Measurements from ENCODE around the gene KAZN. TPM values are rescaled to one million over a fixed set of nuclear protein-coding genes. Genes with fewer than 3 reads are reported as not detected.

KAZN gene
- total RNA-seq, 1 donor from 2014 or later, result 1.1 TPM

DNA sequence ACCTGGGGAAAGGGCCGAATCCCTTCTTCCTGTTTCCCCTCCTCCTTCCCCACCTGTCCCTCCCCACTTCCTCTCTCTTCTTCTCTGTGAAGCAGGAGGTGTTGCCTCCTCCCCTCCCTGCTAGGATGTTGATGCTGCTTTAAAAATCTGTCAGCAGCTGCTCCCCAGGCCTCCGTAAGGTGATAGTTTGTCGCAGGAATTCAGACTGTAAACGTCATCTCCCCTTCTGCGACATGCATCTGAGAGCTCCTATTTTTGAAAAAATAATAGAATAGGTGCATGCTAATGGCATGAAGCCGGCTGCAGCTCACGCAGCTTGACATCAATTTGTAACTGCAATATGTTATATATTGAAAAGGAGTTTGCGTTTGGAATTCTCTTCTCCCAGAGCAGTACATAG, 70.1 kb downstream of the KAZN start:
- intact Hi-C loops (cut with micrococcal nuclease), result no loop called here
- DNase-seq, result no peak
- Mint-ChIP-seq H3K36me3 (ENCODE audit: low read depth) (no peaks in the 10 kb centered on the region), H3K27ac (no peak overlapping the region), H3K4me1 (no peaks in the 10 kb centered on the region), H3K9me3 (no peaks in the 10 kb centered on the region), H3K27me3 (no peaks in the 10 kb centered on the region), H3K4me3 (no peak overlapping the region)

DNA sequence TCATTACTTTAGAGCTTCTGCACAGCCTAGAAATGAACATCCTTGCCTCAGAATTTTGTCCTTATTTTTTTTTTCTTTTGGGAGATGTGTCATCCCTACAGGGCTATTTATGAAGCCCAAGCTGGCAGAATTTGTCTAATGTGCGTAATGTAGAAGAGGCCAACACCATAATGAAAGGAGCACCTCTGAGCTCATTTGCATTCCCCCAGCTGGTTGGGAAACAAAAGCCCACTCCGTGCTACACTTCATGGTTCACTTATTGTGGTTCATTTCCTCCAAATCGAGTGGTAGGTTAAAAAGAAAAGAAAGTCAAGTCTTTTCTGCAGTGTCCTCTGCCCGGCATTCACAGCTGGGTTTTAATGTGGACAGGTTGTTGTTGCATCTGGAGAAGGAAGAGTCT, 73.5 kb downstream of the KAZN start:
- H3K27me3 Mint-ChIP-seq, result no peaks in the 10 kb centered on the region
- H3K27ac Mint-ChIP-seq, result no peak overlapping the region
- H3K36me3 Mint-ChIP-seq (ENCODE audit: low read depth), result no peaks in the 10 kb centered on the region
- DNase-seq, result no peak
- intact Hi-C loops (cut with micrococcal nuclease), result no loop called here
- no peaks in the 10 kb centered on the region for H3K4me1 Mint-ChIP-seq
- no peak overlapping the region for H3K4me3 Mint-ChIP-seq
- no peaks in the 10 kb centered on the region for H3K9me3 Mint-ChIP-seq

DNA sequence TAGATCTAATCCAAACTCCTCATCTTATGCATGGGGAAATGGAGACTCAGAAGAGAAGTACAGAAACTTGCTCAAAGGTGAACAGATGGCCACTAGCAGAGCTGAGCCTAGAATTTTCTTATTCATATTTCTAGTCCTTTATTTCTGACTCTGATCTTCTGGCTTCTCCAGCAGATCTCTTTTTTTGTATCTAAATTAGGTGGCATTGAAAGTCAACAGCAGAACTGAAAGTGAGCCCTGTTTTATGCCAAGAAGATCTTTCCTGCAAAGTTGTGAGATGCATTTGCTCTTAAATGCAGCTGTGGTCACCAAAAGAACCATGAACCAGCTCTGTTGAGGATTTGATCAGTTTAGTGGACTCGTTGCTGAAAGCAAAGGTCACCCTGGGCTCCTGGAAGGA, 75.5 kb downstream of the KAZN start:
- no peak for DNase-seq
- no peaks in the 10 kb centered on the region for H3K27me3 Mint-ChIP-seq
- no peak overlapping the region for H3K27ac Mint-ChIP-seq
- H3K4me3 Mint-ChIP-seq, result no peak overlapping the region
- intact Hi-C loops (cut with micrococcal nuclease), result no loop called here
- H3K4me1 Mint-ChIP-seq, result no peaks in the 10 kb centered on the region
- no peaks in the 10 kb centered on the region for H3K36me3 Mint-ChIP-seq (ENCODE audit: low read depth)
- H3K9me3 Mint-ChIP-seq, result no peaks in the 10 kb centered on the region

DNA sequence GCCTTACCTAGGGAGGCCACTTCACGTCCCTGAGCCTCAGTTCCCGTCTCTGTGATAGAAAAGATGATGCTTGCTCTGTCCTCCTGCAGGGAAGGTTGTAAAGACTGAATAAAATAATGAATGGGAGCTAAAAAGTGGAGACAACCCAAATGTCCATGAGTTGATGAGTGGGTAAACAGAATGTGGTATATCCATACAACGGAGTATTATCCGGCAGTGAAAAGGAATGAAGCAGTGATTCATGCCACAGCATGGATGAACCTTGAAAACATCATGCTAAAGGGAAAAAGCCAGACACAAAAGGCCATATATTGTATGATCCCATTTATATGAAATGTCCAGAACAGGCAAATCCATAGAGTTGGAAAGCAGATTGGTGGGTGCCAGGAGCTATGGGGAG, 77.9 kb downstream of the KAZN start:
- no peak for DNase-seq
- Mint-ChIP-seq H3K4me3 (no peak overlapping the region), H3K27me3 (no peaks in the 10 kb centered on the region), H3K9me3 (no peaks in the 10 kb centered on the region), H3K27ac (no peak overlapping the region), H3K4me1 (no peaks in the 10 kb centered on the region), H3K36me3 (ENCODE audit: low read depth) (no peaks in the 10 kb centered on the region)
- intact Hi-C loops (cut with micrococcal nuclease), result no loop called here

DNA sequence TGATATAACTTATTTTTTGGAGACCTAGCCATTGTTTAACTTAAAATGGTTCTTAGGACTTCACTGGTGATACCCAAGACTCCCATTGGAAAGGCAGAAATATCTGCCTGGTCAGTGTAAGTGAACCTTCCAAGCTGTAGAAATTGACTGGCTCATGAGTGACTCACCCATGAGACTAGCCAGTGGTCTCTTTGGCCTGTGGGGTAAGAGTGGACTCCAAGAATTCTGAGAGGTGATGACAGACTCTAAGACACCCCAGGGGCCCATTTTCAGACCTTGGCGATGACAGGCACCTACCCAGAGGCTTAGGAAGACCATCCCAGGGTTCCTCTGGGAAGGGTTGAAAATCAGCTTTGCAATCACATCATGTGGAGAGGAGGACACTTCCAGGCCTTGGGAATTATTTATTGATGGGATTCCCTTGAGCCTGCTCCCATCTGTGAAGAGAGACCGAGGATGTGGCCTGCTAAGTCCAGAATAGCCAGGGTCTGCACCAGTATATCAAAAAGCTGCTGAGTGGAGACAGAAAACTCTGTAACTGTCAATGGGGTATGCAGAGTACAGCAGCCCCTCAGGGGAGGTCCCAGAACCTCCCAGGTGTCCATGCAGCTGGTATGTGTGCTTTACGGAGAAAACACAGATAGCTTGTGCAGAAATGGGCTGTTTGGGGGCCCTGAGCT, 78.9 kb downstream of the KAZN start:
- H3K4me1 Mint-ChIP-seq, result no peaks in the 10 kb centered on the region

DNA sequence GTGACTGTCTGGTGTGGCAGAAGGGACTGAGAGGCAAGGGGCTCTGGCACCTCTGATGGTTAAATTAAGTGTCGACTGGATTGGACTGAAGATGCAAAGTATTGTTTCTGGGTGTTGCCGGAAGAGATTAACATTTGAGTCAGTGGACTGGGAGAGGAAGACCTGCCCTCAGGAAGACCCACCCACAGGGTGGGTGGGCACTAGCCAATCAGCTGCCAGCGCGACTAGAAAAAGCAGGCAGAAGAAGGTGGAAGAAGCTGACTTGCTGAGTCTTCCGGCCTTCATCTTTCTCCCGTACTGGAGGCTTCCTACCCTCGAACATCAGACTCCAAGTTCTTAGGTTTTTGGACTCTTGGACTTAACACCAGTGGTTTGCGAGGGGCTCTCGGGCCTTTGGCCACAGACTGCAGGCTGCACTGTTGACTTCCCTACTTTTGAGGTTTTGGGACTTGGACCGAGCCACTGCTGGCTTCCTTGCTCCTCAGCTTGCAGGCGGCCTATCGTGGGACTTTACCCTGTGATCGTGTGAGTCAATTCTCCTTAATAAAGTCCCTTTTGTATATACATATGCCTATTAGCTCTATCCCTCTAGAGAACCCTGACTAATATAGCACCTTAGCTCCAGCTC, 79.6 kb downstream of the KAZN start:
- Mint-ChIP-seq H3K9me3 (no peaks in the 10 kb centered on the region), H3K27ac (no peak overlapping the region), H3K36me3 (ENCODE audit: low read depth) (no peaks in the 10 kb centered on the region), H3K4me3 (no peak overlapping the region), H3K4me1 (no peaks in the 10 kb centered on the region), H3K27me3 (no peaks in the 10 kb centered on the region)
- DNase-seq, result no peak
- intact Hi-C loops (cut with micrococcal nuclease), result no loop called here

More for the DNA sequence above, 78.9 kb downstream of the KAZN start:
- no peaks in the 10 kb centered on the region for H3K27me3 Mint-ChIP-seq
- H3K9me3 Mint-ChIP-seq, result no peaks in the 10 kb centered on the region
- DNase-seq, result no peak
- no peaks in the 10 kb centered on the region for H3K36me3 Mint-ChIP-seq (ENCODE audit: low read depth)
- no peak overlapping the region for H3K4me3 Mint-ChIP-seq
- H3K27ac Mint-ChIP-seq, result no peak overlapping the region
- intact Hi-C loops (cut with micrococcal nuclease), result no loop called here

DNA sequence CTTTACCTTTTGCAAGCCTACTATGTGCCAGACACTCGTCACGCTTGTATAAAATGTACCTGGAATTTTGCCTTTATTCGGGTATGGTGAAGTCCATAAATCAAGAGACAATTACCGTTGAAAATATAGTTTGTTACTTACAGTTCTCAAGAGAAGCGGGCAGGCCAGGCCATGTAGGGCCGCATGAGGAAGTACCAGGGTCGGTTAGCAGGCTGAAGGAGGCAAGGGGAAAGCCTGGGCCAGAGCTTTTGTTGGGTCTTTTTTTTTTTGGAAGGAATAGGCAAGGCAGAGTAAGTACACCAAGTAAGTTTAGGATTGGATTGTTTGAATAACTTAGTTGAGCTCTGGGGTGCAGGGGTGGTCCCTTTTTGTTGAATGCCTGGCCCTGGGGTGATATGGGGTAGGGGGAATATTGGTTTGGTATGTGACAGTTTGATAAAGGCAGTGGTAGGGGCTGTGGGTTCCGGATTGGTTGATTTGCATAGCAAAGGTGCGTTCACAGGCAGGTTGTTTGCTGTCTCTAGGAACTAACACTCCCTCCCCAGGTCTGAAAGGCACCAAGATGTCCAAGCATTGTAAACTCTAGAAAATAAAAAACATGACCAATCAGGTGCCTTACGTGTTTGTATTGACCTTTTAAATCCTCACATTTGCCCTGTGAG, 80.7 kb downstream of the KAZN start:
- no peaks in the 10 kb centered on the region for H3K27me3 Mint-ChIP-seq
- peak overlapping the region; percentile 34 for H3K27ac Mint-ChIP-seq
- H3K4me3 Mint-ChIP-seq, result no peak overlapping the region
- no peaks in the 10 kb centered on the region for H3K9me3 Mint-ChIP-seq
- H3K4me1 Mint-ChIP-seq, result no peaks in the 10 kb centered on the region
- intact Hi-C loops (cut with micrococcal nuclease), result no loop called here
- DNase-seq, result no peak
- H3K36me3 Mint-ChIP-seq (ENCODE audit: low read depth), result no peaks in the 10 kb centered on the region

DNA sequence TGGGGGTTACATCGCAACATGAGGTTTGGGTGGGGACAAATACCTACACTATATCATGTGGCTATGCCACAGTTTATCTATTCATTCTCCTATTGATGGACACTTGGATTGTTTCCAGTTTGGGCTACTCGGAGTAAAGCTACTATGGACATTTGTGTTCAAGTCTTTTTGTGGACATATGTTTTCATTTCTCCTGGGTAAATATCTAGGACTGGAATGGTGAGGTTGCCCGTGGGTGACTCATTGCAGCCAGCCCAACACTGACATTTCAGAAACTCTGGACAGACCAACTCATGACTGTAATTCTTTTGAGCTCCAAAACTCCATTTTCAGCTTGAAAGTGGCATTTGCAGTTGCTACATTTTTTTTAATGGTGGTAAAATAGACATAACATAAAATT, 82.7 kb downstream of the KAZN start:
- no peaks in the 10 kb centered on the region for H3K4me1 Mint-ChIP-seq
- H3K9me3 Mint-ChIP-seq, result no peaks in the 10 kb centered on the region
- no peak overlapping the region for H3K27ac Mint-ChIP-seq
- H3K36me3 Mint-ChIP-seq (ENCODE audit: low read depth), result no peaks in the 10 kb centered on the region
- intact Hi-C loops (cut with micrococcal nuclease), result no loop called here
- H3K27me3 Mint-ChIP-seq, result no peaks in the 10 kb centered on the region
- H3K4me3 Mint-ChIP-seq, result no peak overlapping the region
- DNase-seq, result no peak

DNA sequence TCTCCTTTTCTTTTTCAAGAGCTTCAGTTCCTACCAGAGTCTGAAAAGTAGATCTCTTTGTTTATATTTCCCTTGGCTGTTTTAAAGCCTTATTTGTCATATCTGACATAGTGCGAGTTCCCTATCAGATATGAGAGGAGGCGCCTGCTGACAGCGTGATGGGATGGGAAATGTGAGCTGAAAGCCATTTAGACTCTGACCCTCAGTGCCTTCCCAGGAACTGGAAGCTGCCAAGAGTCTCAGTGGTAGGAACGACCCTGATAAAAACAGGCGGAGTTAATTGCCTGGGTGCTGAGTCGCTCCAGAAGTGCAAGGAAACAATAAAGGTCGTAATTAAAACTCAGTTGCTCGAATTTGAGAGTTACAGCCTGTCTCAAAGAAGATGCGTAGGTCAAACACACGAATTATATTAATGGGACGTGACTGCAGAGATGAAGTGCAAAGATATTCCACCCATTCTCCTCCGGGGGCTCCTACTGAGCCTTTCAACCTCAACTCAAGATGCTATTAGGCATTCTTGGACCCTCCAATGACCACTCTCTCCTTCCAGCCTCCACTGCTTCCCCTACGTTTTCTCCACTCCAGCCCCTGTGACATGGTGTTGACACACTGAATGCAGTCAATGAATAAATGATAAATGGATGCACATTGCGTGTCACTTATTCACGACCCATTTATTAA, 84.6 kb downstream of the KAZN start:
- Mint-ChIP-seq H3K27me3 (no peaks in the 10 kb centered on the region), H3K9me3 (no peaks in the 10 kb centered on the region), H3K27ac (no peak overlapping the region), H3K36me3 (ENCODE audit: low read depth) (no peaks in the 10 kb centered on the region), H3K4me1 (no peaks in the 10 kb centered on the region), H3K4me3 (no peak overlapping the region)
- intact Hi-C loops (cut with micrococcal nuclease), result no loop called here
- no peak for DNase-seq

DNA sequence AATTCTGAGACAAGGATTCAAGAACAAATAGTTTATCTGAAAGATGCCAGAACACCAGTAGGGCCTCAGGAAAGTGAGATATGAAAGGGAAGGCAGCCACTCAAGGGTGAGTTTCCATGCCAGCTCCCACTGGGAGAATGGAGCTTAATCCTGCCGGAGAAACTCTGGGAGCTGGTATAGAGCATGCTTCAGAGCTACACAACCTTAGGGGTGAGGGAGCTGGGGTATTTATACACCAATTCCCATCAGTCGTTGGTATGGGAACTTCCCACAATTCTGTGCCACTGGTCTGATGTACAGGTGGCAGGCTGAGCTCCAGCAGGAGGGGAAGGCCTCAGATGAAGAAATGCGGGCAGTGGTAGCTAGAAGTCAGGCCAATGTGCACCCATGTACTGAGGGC, 86.6 kb downstream of the KAZN start:
- Mint-ChIP-seq H3K9me3 (no peaks in the 10 kb centered on the region), H3K36me3 (ENCODE audit: low read depth) (no peaks in the 10 kb centered on the region), H3K4me3 (no peak overlapping the region), H3K27ac (no peak overlapping the region), H3K4me1 (no peaks in the 10 kb centered on the region), H3K27me3 (no peaks in the 10 kb centered on the region)
- intact Hi-C loops (cut with micrococcal nuclease), result no loop called here
- no peak for DNase-seq

DNA sequence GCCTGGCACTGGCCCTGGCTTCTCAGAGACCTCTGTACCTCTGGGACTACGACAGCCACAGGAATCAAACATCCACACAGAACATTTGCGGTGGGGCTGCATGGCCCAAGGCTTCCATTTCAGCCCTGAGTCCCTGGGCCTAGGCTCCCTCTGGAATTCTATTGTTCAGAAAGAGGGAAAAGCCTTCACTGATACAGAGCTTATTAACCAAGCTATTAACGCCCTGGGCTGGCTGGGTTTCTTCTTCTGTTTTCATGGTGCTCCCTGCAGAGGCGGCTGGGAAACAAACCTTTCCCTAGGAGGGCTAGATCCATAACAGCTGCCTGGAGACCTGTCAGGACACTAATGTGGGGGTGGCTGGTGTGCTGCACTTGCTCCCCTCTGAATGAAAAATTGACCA, 88.2 kb downstream of the KAZN start:
- no peaks in the 10 kb centered on the region for H3K9me3 Mint-ChIP-seq
- no peaks in the 10 kb centered on the region for H3K4me1 Mint-ChIP-seq
- H3K27ac Mint-ChIP-seq, result no peak overlapping the region
- no peaks in the 10 kb centered on the region for H3K36me3 Mint-ChIP-seq (ENCODE audit: low read depth)
- no peak for DNase-seq
- no peaks in the 10 kb centered on the region for H3K27me3 Mint-ChIP-seq
- intact Hi-C loops (cut with micrococcal nuclease), result no loop called here
- no peak overlapping the region for H3K4me3 Mint-ChIP-seq

DNA sequence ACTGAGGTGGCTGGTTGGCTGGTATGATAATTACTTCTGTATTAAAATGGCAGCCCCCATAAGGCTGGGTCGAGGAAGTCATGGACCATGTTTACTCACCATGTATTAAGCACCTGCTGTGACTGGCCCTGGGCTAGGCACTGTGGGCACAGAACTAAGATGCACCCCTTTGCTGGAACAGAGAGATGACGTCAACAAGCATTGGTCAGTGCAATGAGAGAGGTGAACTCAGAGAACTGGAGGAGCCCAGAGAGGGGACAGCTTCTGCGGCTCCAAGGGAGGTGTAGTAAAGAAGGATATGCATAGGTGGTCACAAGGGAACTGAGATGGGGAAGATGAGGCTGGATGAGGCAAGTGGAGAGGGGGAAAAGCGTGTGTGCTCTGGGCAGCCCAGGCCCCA, 88.7 kb downstream of the KAZN start:
- no peaks in the 10 kb centered on the region for H3K9me3 Mint-ChIP-seq
- H3K27me3 Mint-ChIP-seq, result no peaks in the 10 kb centered on the region
- DNase-seq, result no peak
- H3K36me3 Mint-ChIP-seq (ENCODE audit: low read depth), result no peaks in the 10 kb centered on the region
- intact Hi-C loops (cut with micrococcal nuclease), result no loop called here
- no peaks in the 10 kb centered on the region for H3K4me1 Mint-ChIP-seq
- H3K27ac Mint-ChIP-seq, result no peak overlapping the region
- no peak overlapping the region for H3K4me3 Mint-ChIP-seq

DNA sequence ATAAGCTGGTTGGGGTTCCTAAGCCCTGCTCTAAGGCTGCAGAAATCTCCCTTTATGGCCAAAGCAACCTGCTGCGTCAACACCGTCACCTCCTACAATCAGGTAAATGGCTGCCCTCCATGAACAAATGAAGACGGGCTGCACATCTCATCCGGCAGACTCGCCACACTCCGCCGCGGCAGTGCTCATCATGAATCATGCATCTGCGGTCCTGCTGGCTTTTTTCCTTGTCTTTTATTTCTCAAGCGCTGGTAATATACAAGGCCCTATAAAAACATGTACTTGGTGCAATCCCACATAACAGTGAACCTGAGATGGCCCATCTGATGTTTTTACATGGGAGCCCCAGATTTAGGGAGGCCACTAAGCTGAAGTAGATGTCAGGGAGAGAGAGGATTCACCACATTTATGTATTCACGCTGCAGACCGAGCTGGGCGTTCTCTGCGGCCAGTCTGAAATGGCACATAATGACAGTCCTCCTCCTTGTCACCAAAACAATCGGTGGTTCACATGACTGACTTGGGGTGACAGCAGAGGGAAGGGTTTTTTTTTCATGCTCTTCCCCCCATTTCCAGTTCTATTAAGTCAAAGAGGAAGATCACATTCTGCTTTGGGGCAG, 91.6 kb downstream of the KAZN start:
- intact Hi-C loops (cut with micrococcal nuclease), result no loop called here
- H3K27ac Mint-ChIP-seq, result no peak overlapping the region
- no peak for DNase-seq

DNA sequence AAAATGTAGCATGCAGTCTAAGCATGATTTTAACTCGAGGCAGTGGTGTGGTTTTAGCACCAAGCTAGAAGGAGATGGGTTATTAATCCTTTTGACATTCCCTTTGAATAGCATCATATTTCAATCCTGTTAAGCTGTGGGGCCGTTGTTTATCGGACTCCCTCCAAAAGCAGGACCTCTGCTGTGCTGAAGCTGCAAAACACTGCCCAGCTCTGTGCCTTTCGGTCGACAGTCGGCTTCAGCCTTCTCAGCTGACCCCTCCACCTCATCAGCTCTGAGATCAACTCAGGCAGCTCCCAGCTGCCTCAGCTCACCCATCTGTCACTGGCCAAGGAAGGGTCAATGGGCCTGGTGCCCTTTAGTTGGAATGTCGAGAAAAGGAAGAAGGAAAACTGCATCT, 95.5 kb downstream of the KAZN start:
- no peak overlapping the region for H3K4me3 Mint-ChIP-seq
- no peaks in the 10 kb centered on the region for H3K4me1 Mint-ChIP-seq
- no peak for DNase-seq
- intact Hi-C loops (cut with micrococcal nuclease), result no loop called here
- no peaks in the 10 kb centered on the region for H3K9me3 Mint-ChIP-seq
- H3K36me3 Mint-ChIP-seq (ENCODE audit: low read depth), result no peaks in the 10 kb centered on the region
- H3K27ac Mint-ChIP-seq, result no peak overlapping the region
- H3K27me3 Mint-ChIP-seq, result no peaks in the 10 kb centered on the region

More for the DNA sequence above, 91.6 kb downstream of the KAZN start:
- no peaks in the 10 kb centered on the region for H3K9me3 Mint-ChIP-seq
- H3K4me3 Mint-ChIP-seq, result no peak overlapping the region
- H3K36me3 Mint-ChIP-seq (ENCODE audit: low read depth), result no peaks in the 10 kb centered on the region
- H3K4me1 Mint-ChIP-seq, result no peaks in the 10 kb centered on the region
- H3K27me3 Mint-ChIP-seq, result no peaks in the 10 kb centered on the region

All from activated CD4-positive, alpha-beta T cell treated with anti-CD3 and anti-CD28 coated beads, Interleukin-2, amount 10 ng/mL, durations not matched to agents 24 days and 14 days (primary cell).